ENCODE measurements around the gene PLCB4. TPM values are rescaled to one million over a fixed set of nuclear protein-coding genes. Genes with fewer than 3 reads are reported as not detected.

The PLCB4 gene
- polyA plus RNA-seq, 10 donors, result 3.9 to 6.5 (median 5.3) TPM

- DNase-seq, result peak in 1 of 3 donors; percentile 84
These were observed 152.1 kb downstream of the PLCB4 start for GRCh38 chr20:9220874-9221547.

GRCh38 chr20:9223296-9223695, 154.4 kb downstream of the PLCB4 start:
- DNase-seq, result no peak

GRCh38 chr20:9225879-9226278, 157.0 kb downstream of the PLCB4 start:
- DNase-seq, result peak in 2 of 3 donors; percentile 27 to 46

- DNase-seq, result peak in 2 of 3 donors; percentile 30 to 63
These were observed 159.2 kb downstream of the PLCB4 start for GRCh38 chr20:9227896-9228615.

- DNase-seq, result peak in 1 of 3 donors; percentile 31
These were observed 160.0 kb downstream of the PLCB4 start for GRCh38 chr20:9228774-9229450.

- no peak for DNase-seq
These were observed 161.5 kb downstream of the PLCB4 start for GRCh38 chr20:9230406-9230805.

- DNase-seq, result no peak
These were observed 164.9 kb downstream of the PLCB4 start for GRCh38 chr20:9233804-9234203.

- no peak for DNase-seq
These were observed 166.6 kb downstream of the PLCB4 start for GRCh38 chr20:9235518-9235917.

GRCh38 chr20:9236458-9236857, 167.6 kb downstream of the PLCB4 start:
- DNase-seq, result no peak

- DNase-seq, result peak in 1 of 3 donors; percentile 69
These were observed 172.4 kb downstream of the PLCB4 start for GRCh38 chr20:9241232-9241692.

GRCh38 chr20:9241721-9242427, 173.0 kb downstream of the PLCB4 start:
- no peak for DNase-seq

GRCh38 chr20:9243986-9244385, 175.1 kb downstream of the PLCB4 start:
- DNase-seq, result no peak

GRCh38 chr20:9244811-9245210, 175.9 kb downstream of the PLCB4 start:
- DNase-seq, result no peak

GRCh38 chr20:9246731-9247130, 177.8 kb downstream of the PLCB4 start:
- no peak for DNase-seq

- no peak for DNase-seq
These were observed 181.6 kb downstream of the PLCB4 start for GRCh38 chr20:9250511-9250910.

GRCh38 chr20:9253006-9253539, 184.2 kb downstream of the PLCB4 start:
- no peak for DNase-seq

GRCh38 chr20:9255171-9255570, 186.3 kb downstream of the PLCB4 start:
- DNase-seq, result no peak

GRCh38 chr20:9256393-9256792, 187.5 kb downstream of the PLCB4 start:
- no peak for DNase-seq

- DNase-seq, result no peak
These were observed 190.0 kb downstream of the PLCB4 start for GRCh38 chr20:9258901-9259300.

GRCh38 chr20:9260027-9260426, 191.1 kb downstream of the PLCB4 start:
- DNase-seq, result no peak

- DNase-seq, result no peak
These were observed 192.9 kb downstream of the PLCB4 start for GRCh38 chr20:9261781-9262180.
